Nephron progenitor cell (in vitro differentiated cells): ENCODE measurements around the gene CHRD.

ENCODE experiments used
- DNase-seq: peaks from one replicate; pipeline ENCODE4 v3.0.0; 2021
- H3K27ac Mint-ChIP-seq: 2 replicates; pipeline ENCODE4 v1.8.0; 2021; ENCODE audit warnings: mild to moderate bottlenecking, moderate library complexity, mixed read lengths
- H3K27me3 Mint-ChIP-seq: 2 replicates; pipeline ENCODE4 v1.8.0; 2021; ENCODE audit warnings: mild to moderate bottlenecking, low read depth, mixed read lengths; ENCODE audit not compliant: poor library complexity
- H3K36me3 Mint-ChIP-seq: 2 replicates; pipeline ENCODE4 v1.8.0; 2021; ENCODE audit warnings: low read depth, mixed read lengths
- H3K4me1 Mint-ChIP-seq: 2 replicates; pipeline ENCODE4 v1.8.0; 2021; ENCODE audit warnings: mixed read lengths
- H3K4me3 Mint-ChIP-seq: 2 replicates; pipeline ENCODE4 v1.8.0; 2021; ENCODE audit warnings: mild to moderate bottlenecking, moderate library complexity, mixed read lengths
- H3K9me3 Mint-ChIP-seq: 2 replicates; pipeline ENCODE4 v1.8.0; 2021; ENCODE audit warnings: mild to moderate bottlenecking, moderate library complexity, mixed read lengths
- TF ChIP-seq, protein P1 (sequence below): fragments of 200-600 bp; sonication (generic); IDR thresholded peaks from 2 replicates; pipeline ENCODE4 v1.5.0; 2021; ENCODE audit warnings: antibody characterized with exemption

Gene CHRD

DNA sequence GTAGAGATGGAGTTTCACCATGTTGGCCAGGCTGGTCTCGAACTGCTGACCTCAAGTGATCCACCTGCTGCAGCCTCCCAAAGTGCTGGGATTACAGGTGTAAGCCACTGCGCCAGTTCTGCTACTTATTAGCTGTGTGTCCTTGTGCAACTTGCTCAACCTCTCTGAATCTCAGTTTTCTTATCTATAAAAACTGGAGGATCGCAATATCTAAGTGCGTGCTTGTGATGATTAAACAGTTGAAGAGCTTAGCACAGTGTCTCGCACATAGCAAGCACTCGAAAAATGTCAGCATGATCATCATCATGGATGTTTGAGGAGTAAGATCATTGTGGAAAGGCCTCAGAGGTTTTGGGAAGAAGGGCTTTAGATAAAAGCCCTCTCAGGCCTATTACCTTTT is 29.2 kb upstream of the CHRD start:
- DNase-seq: no peak
- TF ChIP-seq, protein P1, sequence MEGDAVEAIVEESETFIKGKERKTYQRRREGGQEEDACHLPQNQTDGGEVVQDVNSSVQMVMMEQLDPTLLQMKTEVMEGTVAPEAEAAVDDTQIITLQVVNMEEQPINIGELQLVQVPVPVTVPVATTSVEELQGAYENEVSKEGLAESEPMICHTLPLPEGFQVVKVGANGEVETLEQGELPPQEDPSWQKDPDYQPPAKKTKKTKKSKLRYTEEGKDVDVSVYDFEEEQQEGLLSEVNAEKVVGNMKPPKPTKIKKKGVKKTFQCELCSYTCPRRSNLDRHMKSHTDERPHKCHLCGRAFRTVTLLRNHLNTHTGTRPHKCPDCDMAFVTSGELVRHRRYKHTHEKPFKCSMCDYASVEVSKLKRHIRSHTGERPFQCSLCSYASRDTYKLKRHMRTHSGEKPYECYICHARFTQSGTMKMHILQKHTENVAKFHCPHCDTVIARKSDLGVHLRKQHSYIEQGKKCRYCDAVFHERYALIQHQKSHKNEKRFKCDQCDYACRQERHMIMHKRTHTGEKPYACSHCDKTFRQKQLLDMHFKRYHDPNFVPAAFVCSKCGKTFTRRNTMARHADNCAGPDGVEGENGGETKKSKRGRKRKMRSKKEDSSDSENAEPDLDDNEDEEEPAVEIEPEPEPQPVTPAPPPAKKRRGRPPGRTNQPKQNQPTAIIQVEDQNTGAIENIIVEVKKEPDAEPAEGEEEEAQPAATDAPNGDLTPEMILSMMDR: no peak
- no peaks in the 10 kb centered on the region for H3K9me3 Mint-ChIP-seq
- H3K36me3 Mint-ChIP-seq: peaks cover 15% of the 10 kb centered on the region
- no peak overlapping the region for H3K27ac Mint-ChIP-seq
- no peak overlapping the region for H3K4me3 Mint-ChIP-seq
- H3K27me3 Mint-ChIP-seq: peaks cover 7% of the 10 kb centered on the region
- H3K4me1 Mint-ChIP-seq: peaks cover 31% of the 10 kb centered on the region

DNA sequence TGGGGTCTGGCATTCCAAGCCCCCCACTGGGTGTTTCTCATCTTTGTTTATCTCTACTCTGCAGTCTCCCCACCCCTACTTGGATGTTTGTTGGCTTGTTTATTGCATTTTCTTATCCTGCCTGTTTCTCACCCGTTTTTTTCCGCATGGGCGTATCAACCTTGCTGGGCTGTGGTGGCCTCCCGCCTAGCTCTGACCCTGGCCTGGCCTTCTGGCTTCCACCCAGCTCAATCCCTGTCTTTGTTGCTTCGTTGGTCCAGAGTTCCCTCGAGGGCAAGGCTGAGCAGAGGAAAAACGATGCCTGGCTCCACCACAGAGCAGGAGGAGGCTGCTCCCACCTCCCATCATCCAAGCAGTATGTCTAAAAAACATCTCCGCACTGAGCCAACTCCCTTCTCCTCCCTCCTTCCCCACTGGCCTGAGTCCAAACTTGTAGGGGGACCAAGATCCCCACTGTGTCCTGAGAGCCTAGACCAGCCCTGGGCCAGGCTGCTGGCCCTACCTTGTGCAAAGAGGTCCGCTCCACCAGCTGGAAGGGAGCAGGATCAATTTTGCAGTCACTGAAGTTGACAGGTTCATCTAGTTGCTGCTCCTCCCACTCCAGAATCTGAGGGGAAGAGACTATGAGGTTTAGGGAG is 28.2 kb upstream of the CHRD start:
- TF ChIP-seq, protein P1: no peak
- Mint-ChIP-seq H3K4me3 (peak overlapping the region; percentile 18), H3K9me3 (no peaks in the 10 kb centered on the region), H3K4me1 (peaks cover 28% of the 10 kb centered on the region), H3K36me3 (peaks cover 14% of the 10 kb centered on the region), H3K27ac (peak overlapping the region; percentile 90), H3K27me3 (peaks cover 7% of the 10 kb centered on the region)
- DNase-seq: no peak

DNA sequence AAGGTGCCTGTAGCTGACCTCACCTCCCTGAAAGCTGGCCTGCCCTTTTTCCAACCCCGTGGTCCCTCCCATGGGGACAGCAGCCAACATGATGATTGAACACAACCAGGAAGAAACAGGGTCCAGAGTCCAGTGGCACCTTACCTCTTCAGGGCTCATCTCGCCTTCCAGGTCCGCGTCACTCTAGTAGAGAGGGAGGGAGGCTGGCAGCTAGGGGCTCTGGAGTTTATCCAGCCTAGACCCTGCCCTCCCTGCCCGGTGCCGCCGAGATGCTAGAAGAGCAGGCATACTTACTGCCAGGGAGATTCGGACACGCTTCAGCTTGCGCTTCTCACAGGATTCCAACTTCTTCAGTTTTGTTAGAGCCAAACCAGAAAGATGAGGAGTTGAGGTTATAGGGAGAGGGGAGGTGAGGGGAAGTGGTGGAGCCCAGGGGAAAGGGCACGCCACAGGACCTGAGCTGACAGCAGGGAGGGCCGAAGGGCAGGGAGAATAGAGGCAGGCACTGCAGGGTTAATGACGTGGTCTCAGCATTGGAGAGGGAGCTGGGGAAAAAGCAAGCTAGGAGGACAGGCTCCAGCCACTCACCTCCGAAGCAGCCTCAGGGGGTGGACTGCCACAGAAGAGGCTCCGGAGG is 27.6 kb upstream of the CHRD start:
- Mint-ChIP-seq H3K4me1 (peaks cover 28% of the 10 kb centered on the region), H3K36me3 (peaks cover 18% of the 10 kb centered on the region), H3K27me3 (peaks cover 3% of the 10 kb centered on the region), H3K27ac (peak overlapping the region; percentile 90), H3K9me3 (no peaks in the 10 kb centered on the region), H3K4me3 (no peak overlapping the region)
- DNase-seq: no peak
- TF ChIP-seq, protein P1: no peak

DNA sequence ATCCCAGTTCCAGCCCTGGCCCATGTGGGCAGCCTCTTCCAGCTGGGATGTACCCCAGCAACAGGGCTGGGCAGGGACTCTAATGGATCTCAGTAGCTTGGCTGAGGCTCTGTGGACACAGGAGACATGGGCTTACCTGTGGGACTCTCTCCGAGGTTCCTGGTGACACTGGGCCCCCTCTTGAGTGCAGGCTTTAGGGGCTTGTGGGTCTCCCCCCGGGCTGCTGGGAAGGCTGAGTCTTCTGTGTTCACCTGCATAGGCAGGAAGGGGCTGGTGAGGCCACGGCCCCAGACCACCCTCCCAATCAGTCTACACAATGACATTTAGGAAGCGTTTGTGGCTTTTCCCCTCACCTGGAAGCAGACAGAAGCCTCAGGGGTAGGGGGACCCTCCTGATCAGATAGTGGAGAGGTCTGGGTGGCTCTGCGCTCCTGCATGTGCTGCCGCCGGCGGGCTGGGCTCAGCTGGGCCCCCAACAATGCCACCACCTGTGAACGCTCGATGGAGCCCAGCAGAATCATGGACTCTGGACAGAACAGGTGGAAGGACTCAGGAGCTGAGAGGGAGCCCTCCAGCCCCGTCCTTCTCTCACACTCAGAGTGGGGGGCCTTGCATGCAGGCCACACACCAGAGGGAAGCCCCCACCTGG is 26.8 kb upstream of the CHRD start:
- no peaks in the 10 kb centered on the region for H3K9me3 Mint-ChIP-seq
- H3K27me3 Mint-ChIP-seq: peaks cover 3% of the 10 kb centered on the region
- H3K4me1 Mint-ChIP-seq: peaks cover 28% of the 10 kb centered on the region
- DNase-seq: no peak
- H3K27ac Mint-ChIP-seq: no peak overlapping the region
- no peak overlapping the region for H3K4me3 Mint-ChIP-seq
- TF ChIP-seq, protein P1: no peak
- peaks cover 18% of the 10 kb centered on the region for H3K36me3 Mint-ChIP-seq

DNA sequence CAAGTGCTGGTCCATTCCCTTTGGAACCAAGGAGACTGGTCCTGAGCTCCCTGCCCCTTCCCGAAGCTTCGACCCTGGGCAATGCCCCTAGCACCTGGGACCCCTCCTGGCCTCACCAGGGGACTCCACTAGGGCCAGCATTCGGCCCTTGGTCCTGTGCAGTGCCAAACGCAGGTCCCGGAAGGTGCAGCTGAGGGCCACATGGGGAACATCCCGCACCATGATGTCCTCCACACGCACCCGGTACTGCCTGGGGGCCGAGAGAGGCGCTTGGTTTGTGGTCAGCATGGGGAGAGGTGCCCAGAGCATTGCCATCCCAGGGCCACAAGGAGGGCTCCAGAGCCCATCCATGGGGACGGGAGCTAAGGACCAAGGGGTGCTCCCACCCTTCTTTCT is 26.3 kb upstream of the CHRD start:
- DNase-seq: no peak
- TF ChIP-seq, protein P1: no peak
- Mint-ChIP-seq H3K36me3 (peaks cover 18% of the 10 kb centered on the region), H3K9me3 (no peaks in the 10 kb centered on the region), H3K4me1 (peaks cover 30% of the 10 kb centered on the region), H3K27me3 (peaks cover 3% of the 10 kb centered on the region), H3K4me3 (no peak overlapping the region), H3K27ac (no peak overlapping the region)
